Lung (tissue), 12 donors: ENCODE results near the gene KRTAP10-2. TPM values are rescaled to one million over a fixed set of nuclear protein-coding genes. Genes with fewer than 3 reads are reported as not detected.

ENCODE experiments used
- ATAC-seq: fragments of 200-7000 bp; cut with Tn5 transposase; one replicate; pipeline ENCODE4 v1.9.1; 2020; ENCODE audit warnings: moderate number of reproducible peaks; ENCODE audit not compliant: insufficient read depth, low FRiP score
- DNase-seq, 3 donors: peaks; one replicate each; pipeline ENCODE4 v3.0.0-alpha.2; 2013 to 2017
- H3K27ac ChIP-seq, 2 donors: one replicate each; pipeline ENCODE4 v1.5.1; 2013; ENCODE audit warnings: mild to moderate bottlenecking in 2 of 2, moderate library complexity in 2 of 2, control low read depth in 1 of 2, inconsistent platforms in 1 of 2, low read depth in 1 of 2, low read length in 1 of 2
- H3K27me3 ChIP-seq, 3 donors: one replicate each; pipeline ENCODE4 v1.5.1; 2013; ENCODE audit warnings: low read length in 2 of 3; ENCODE audit not compliant: control insufficient read depth in 3 of 3, insufficient read depth in 3 of 3
- H3K36me3 ChIP-seq, 4 donors: one replicate each; pipeline ENCODE4 v1.5.1; 2013; ENCODE audit warnings: low read length in 4 of 4, mild to moderate bottlenecking in 1 of 4, moderate library complexity in 1 of 4; ENCODE audit not compliant: control insufficient read depth in 4 of 4, insufficient read depth in 4 of 4
- H3K4me1 ChIP-seq, 5 donors: one replicate each; pipeline ENCODE4 v1.5.1; 2013; ENCODE audit warnings: low read length in 5 of 5, mild to moderate bottlenecking in 2 of 5, moderate library complexity in 1 of 5; ENCODE audit not compliant: control insufficient read depth in 5 of 5, insufficient read depth in 5 of 5
- H3K4me3 ChIP-seq: one replicate; pipeline ENCODE4 v1.5.1; 2013; ENCODE audit warnings: mild to moderate bottlenecking, control low read depth, moderate library complexity
- H3K9ac ChIP-seq, 2 donors: one replicate each; pipeline ENCODE4 v1.5.1; 2013; ENCODE audit warnings: low read length in 2 of 2, control low read depth in 1 of 2; ENCODE audit not compliant: insufficient read depth in 1 of 2
- H3K9me3 ChIP-seq, 4 donors: one replicate each; pipeline ENCODE4 v1.5.1; 2013; ENCODE audit warnings: low read length in 3 of 4, mild to moderate bottlenecking in 1 of 4, moderate library complexity in 1 of 4; ENCODE audit not compliant: control insufficient read depth in 4 of 4, insufficient read depth in 3 of 4
- WGBS, 2 donors: extraction: QIAGEN DNeasy Blood & Tissue Kit; methylation state at CpG; one replicate each; pipeline ENCODE4 v1.1.7; 2013; 5-methylcytosine and 5-hydroxymethylcytosine counted together
- polyA plus RNA-seq, 2 donors: library from polyadenylated mRNA; stranded (reverse); fragments of 200-250 nt; gene quantifications; one replicate each; pipeline ENCODE4 v1.2.1, GENCODE V29; 2013
- total RNA-seq, 2 donors: library from RNA; depleted of rRNA in 1 of 2; stranded (reverse); fragments of >200 nt in 1 of 2; gene quantifications; one replicate each; pipeline ENCODE4 v1.2.1, GENCODE V29; 2014 to 2021
- TF ChIP-seq, protein P1 (sequence below): IDR thresholded peaks from 2 replicates; pipeline ENCODE4 v1.5.1; 2012; ENCODE audit warnings: mild to moderate bottlenecking; ENCODE audit errors: control extremely low read depth, extremely low read depth
- donor health status: control.
- donor health status: control.
- donor health status: Bipolar disorder and iron deficiency.
- donor health status: healthy.
- donor health status: DM: yes; HTN: yes; CAD: no.

KRTAP10-2 gene
- total and polyA plus RNA-seq, 4 donors, result not detected

DNA sequence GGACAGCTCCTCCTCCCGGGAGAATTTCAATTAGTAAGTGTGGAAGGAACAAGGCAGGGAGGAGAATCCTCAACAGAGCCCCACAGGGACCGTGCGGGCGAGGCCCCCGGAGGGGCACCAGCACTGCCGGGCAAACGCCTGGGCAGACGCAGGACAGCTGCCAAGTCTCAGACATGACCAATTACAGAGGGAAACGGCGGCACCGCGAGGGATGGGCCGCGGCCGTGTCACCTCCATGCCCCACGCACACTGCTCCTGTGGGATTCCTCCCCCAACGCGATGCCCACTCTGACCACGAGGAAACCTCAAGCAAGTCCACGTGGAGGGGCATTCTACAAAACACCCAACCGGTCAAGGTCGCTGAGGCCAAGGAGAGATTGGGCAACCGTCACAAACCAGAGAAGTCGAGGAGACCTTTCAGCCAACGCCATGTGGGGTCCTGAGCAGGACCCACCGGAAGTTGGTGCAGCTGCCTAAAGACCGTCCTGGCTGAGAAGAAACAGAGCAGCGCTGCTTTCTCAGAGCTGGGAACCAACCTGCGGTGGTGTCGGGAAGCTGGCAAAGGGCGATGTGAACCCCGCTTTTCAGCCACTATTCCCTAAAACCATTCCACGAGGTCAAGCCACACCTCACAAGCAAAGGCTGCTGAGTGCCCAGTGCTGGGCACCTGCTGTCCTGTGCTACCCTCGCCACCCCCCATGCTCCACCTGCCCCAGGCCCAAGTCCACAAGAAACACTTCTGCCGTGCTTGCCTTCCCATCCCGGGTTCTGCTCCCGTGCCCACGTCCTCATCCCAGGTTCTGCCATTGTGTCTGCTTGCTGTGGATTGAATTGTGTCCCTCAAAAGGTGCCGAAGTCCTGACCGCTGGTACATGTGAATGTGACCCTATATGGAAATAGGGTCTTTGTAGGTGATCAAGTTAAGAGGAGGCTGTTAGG is 20.8 kb upstream of the KRTAP10-2 start:
- Histone ChIP-seq H3K4me3 (no peak overlapping the region), H3K4me1 (no peaks in the 10 kb centered on the region), H3K9ac (no peak overlapping the region), H3K27me3 (peaks cover 0 to 2% (median 0%) of the 10 kb centered on the region in 3 donors), H3K27ac (no peak overlapping the region), H3K9me3 (peaks cover 0 to 19% (median 4%) of the 10 kb centered on the region in 4 donors), H3K36me3 (no peaks in the 10 kb centered on the region)
- ATAC-seq (no peak), DNase-seq (no peak)
- TF ChIP-seq, protein P1, sequence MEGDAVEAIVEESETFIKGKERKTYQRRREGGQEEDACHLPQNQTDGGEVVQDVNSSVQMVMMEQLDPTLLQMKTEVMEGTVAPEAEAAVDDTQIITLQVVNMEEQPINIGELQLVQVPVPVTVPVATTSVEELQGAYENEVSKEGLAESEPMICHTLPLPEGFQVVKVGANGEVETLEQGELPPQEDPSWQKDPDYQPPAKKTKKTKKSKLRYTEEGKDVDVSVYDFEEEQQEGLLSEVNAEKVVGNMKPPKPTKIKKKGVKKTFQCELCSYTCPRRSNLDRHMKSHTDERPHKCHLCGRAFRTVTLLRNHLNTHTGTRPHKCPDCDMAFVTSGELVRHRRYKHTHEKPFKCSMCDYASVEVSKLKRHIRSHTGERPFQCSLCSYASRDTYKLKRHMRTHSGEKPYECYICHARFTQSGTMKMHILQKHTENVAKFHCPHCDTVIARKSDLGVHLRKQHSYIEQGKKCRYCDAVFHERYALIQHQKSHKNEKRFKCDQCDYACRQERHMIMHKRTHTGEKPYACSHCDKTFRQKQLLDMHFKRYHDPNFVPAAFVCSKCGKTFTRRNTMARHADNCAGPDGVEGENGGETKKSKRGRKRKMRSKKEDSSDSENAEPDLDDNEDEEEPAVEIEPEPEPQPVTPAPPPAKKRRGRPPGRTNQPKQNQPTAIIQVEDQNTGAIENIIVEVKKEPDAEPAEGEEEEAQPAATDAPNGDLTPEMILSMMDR, result no peak
- 92 to 94% methylated on average over 40 of the region's 40 CpGs for WGBS, 2 donors

DNA sequence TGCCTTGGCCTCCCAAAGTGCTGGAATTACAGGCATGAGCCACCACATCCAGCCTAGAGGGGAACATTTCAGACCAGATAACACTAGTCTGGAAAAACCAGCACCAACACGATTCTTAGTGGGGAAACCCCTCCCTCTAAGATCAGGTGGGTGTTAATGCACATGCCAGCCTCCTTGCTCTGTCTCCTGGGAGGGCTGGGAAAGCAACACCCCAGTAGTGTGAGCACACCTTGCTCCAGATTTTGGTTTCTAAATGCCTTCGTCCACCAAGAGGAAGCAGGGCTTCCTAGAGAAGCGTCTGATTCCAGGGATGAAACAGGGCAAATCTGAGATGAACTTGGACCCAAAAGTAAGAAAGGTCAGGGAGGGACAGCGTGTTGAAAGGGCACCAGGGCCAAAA is 20.0 kb upstream of the KRTAP10-2 start:
- DNase-seq (no peak), ATAC-seq (no peak)
- H3K27ac ChIP-seq, result no peak overlapping the region
- TF ChIP-seq, protein P1, result no peak
- 80% methylated on average over 4 of the region's 4 CpGs for WGBS, 2 donors
- H3K9ac ChIP-seq, result no peak overlapping the region
- no peaks in the 10 kb centered on the region for H3K36me3 ChIP-seq
- H3K27me3 ChIP-seq, result peaks cover 0 to 2% (median 0%) of the 10 kb centered on the region in 3 donors
- H3K4me3 ChIP-seq, result no peak overlapping the region
- H3K9me3 ChIP-seq, result peaks cover 0 to 19% (median 2%) of the 10 kb centered on the region in 4 donors
- H3K4me1 ChIP-seq, result no peaks in the 10 kb centered on the region

DNA sequence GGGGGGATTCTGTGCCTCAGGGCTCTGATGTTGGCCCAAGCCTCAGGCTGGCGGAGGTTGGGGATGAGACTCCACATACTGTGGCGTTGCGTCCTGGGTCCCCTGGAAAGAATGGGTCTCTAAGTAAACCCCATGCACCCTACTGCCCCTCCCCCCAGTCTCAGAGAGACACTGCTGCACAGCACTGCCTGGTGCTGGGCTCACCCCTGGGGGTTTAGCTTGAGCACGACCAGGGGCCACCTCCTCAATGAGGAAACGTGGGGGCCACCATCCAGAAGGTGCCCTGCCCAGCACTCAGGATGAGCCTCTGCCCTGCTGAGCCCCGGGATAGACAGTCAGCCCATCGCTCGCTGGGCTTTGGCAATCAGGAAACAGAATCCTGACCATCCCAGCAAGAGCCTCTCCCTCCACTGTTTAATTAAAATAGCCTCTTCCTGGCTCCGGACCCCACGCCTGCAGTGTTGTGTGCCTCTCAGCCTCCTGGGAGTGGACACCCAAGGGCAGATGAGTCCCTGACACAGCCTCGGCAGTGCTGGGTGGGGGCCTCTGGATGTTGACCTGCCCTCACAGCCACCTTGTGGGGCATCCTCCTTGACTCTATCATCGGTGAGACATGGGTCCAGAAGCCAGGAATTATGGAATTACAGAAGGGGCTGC is 18.7 kb upstream of the KRTAP10-2 start:
- no peak for ATAC-seq
- TF ChIP-seq, protein P1, result no peak
- H3K4me3 ChIP-seq, result no peak overlapping the region
- WGBS, 2 donors, result 84 to 87% methylated on average over 12 of the region's 12 CpGs
- no peak overlapping the region for H3K27ac ChIP-seq
- H3K9ac ChIP-seq, result no peak overlapping the region
- no peak for DNase-seq
- H3K27me3 ChIP-seq, result peaks cover 0 to 2% (median 0%) of the 10 kb centered on the region in 3 donors
- peaks cover 0 to 14% (median 2%) of the 10 kb centered on the region in 4 donors for H3K9me3 ChIP-seq
- no peaks in the 10 kb centered on the region for H3K36me3 ChIP-seq
- no peaks in the 10 kb centered on the region for H3K4me1 ChIP-seq
